ENCODE results near the gene RPL37.

DNA sequence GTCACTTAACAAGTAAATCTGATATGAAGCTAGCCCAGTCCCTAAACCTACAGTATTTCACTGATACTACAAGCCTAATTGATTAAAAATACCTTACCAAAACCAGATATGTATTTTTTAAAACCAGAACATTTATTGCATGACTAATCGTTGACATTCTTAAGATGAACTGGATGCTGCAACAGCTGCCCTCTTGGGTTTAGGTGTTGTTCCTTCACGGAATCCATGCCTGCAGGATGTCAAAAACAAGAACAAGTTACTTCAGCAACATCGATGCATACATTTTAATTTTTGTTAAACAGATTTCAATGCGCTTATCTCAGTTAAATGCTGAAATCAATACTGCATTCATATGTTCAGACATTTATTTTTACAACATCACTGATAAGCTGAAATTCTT, 2.7 kb downstream of the RPL37 start:
- TF ChIP-seq, protein P1, sequence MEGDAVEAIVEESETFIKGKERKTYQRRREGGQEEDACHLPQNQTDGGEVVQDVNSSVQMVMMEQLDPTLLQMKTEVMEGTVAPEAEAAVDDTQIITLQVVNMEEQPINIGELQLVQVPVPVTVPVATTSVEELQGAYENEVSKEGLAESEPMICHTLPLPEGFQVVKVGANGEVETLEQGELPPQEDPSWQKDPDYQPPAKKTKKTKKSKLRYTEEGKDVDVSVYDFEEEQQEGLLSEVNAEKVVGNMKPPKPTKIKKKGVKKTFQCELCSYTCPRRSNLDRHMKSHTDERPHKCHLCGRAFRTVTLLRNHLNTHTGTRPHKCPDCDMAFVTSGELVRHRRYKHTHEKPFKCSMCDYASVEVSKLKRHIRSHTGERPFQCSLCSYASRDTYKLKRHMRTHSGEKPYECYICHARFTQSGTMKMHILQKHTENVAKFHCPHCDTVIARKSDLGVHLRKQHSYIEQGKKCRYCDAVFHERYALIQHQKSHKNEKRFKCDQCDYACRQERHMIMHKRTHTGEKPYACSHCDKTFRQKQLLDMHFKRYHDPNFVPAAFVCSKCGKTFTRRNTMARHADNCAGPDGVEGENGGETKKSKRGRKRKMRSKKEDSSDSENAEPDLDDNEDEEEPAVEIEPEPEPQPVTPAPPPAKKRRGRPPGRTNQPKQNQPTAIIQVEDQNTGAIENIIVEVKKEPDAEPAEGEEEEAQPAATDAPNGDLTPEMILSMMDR (IDR thresholded peaks at IDR 0.05), result no peak
- TF ChIP-seq ZFX (IDR thresholded peaks at IDR 0.05; ENCODE audit: borderline replicate concordance), result no peak
